K562 (cell line): Measurements from ENCODE around the gene CNOT2. TPM values are rescaled to one million over a fixed set of nuclear protein-coding genes. Genes with fewer than 3 reads are reported as not detected.

Experiments
- ATAC-seq: fragments of 200-7000 bp; cut with Tn5 transposase; 3 replicates; pipeline ENCODE4 v1.9.1; 2020; ENCODE audit warnings: moderate library complexity
- BruUV-seq: library from RNA; stranded (reverse); fragments of 400-500 nt; replicated peaks from 2 replicates; lab custom pipeline; 2021; lab: Mats Ljungman, UMichigan
- CTCF ChIA-PET: fragments of 300-600 bp; formaldehyde crosslinking; extraction: SDS; loops from one replicate; lab custom pipeline; 2021; ENCODE audit warnings: low intra/inter-chr PET ratio; lab: Yijun Ruan, JAX
- POLR2A ChIA-PET: fragments of 300-600, 350-650 bp; sonication (Branson Sonifier 250); formaldehyde crosslinking; extraction: SDS; loops from one replicate; lab custom pipeline; 2021; ENCODE audit warnings: antibody characterized with exemption, inconsistent platforms; lab: Yijun Ruan, JAX
- DNase-seq, 4 experiments: peaks; one replicate each; pipeline versions ENCODE4 v3.0.0 to v3.0.0-alpha.2; 2011 to 2018; ENCODE audit warnings: low spot score in 3 of 4, mixed read lengths in 3 of 4; ENCODE audit errors: extremely low read depth in 1 of 4
- FAIRE-seq: peaks from 2 replicates; lab custom pipeline; 2011; peaks lifted over from hg19 to GRCh38; lab: Jason Lieb, UNC
- H2AFZ ChIP-seq: 2 replicates; pipeline ENCODE4 v1.6.0; 2011; ENCODE audit warnings: low read depth, low read length, control low read depth, inconsistent platforms
- H3K27ac ChIP-seq: fragments of 200-600 bp; 3 replicates; pipeline ENCODE4 v1.8.0; 2011; ENCODE audit warnings: low read depth, mild to moderate bottlenecking, control low read depth, inconsistent platforms, low read length, moderate library complexity, mixed read lengths; ENCODE audit errors: extremely low read depth
- H3K27me3 ChIP-seq, 2 experiments: fragments of 300-600 bp in 1 of 2; 2 replicates in 1 of 2; 3 replicates in 1 of 2; pipeline versions ENCODE4 v1.6.0 to v1.8.0; 2011; ENCODE audit warnings: inconsistent platforms in 2 of 2, low read length in 2 of 2, mild to moderate bottlenecking in 1 of 2, mixed read lengths in 1 of 2, moderate library complexity in 1 of 2; ENCODE audit not compliant: control insufficient read depth in 2 of 2, insufficient read depth in 2 of 2
- H3K36me3 ChIP-seq: fragments of 300-600 bp; 3 replicates; pipeline ENCODE4 v1.8.0; 2011; ENCODE audit warnings: mild to moderate bottlenecking, low read length, inconsistent platforms; ENCODE audit not compliant: control insufficient read depth, insufficient read depth
- H3K4me1 ChIP-seq, 2 experiments: fragments of 200-600 bp in 1 of 2; replicated peaks in 1 of 2; 2 replicates in 1 of 2; 3 replicates in 1 of 2; pipeline versions ENCODE4 v1.5.1 to v1.8.0; 2011; ENCODE audit warnings: inconsistent platforms in 2 of 2, low read length in 2 of 2, mild to moderate bottlenecking in 1 of 2, mixed read lengths in 1 of 2, moderate library complexity in 1 of 2; ENCODE audit not compliant: control insufficient read depth in 2 of 2, insufficient read depth in 2 of 2
- H3K4me2 ChIP-seq: 2 replicates; pipeline ENCODE4 v1.6.1; 2011; ENCODE audit warnings: low read length, control low read depth, inconsistent platforms, mixed read lengths; ENCODE audit not compliant: insufficient read depth
- H3K4me3 ChIP-seq: fragments of 200-600 bp; sonication (generic), shearing (Covaris generic); 2 replicates; pipeline ENCODE4 v1.5.1; 2016; ENCODE audit warnings: control low read depth, inconsistent platforms
- H3K79me2 ChIP-seq: fragments of 200-600 bp; 3 replicates; pipeline ENCODE4 v1.8.0; 2011; ENCODE audit warnings: low read length, inconsistent platforms; ENCODE audit not compliant: control insufficient read depth, insufficient read depth
- H3K9ac ChIP-seq, 2 experiments: 2 replicates each; pipeline versions ENCODE4 v1.6.0 to v1.6.1; 2011; ENCODE audit warnings: low read depth in 2 of 2, low read length in 2 of 2, control low read depth in 1 of 2, inconsistent platforms in 1 of 2, mild to moderate bottlenecking in 1 of 2, mixed read lengths in 1 of 2; ENCODE audit not compliant: insufficient read depth in 1 of 2
- H3K9me1 ChIP-seq: one replicate; pipeline ENCODE4 v1.6.0; 2011; ENCODE audit warnings: inconsistent platforms, mild to moderate bottlenecking, low read length, moderate library complexity; ENCODE audit not compliant: control insufficient read depth, insufficient read depth
- H3K9me3 ChIP-seq: replicated peaks from 2 replicates; pipeline ENCODE4 v1.5.1; 2011; ENCODE audit warnings: low read depth, low read length, inconsistent platforms; ENCODE audit not compliant: control insufficient read depth, insufficient read depth
- H4K20me1 ChIP-seq: replicated peaks from 2 replicates; pipeline ENCODE4 v1.6.1; 2011; ENCODE audit warnings: low read length, inconsistent platforms, mixed read lengths; ENCODE audit not compliant: control insufficient read depth, insufficient read depth
- ATF3 ChIP-seq, 2 experiments: fragments of 450-650 bp in 1 of 2; sonication (generic) in 1 of 2; formaldehyde crosslinking in 1 of 2; IDR thresholded peaks in 1 of 2; conservative IDR thresholded peaks in 1 of 2; 2 replicates each; pipeline versions ENCODE4 v1.6.1 to v1.8.1; 2016 to 2023; ENCODE audit warnings: mild to moderate bottlenecking in 2 of 2, moderate library complexity in 2 of 2, inconsistent platforms in 1 of 2, missing genetic modification reagents in 1 of 2
- CREB3L1 ChIP-seq: fragments of 450-650 bp; IDR thresholded peaks from 2 replicates; pipeline ENCODE4 v1.6.1; 2014; ENCODE audit warnings: low read depth, mild to moderate bottlenecking, moderate library complexity, borderline replicate concordance
- POLR2H ChIP-seq: IDR thresholded peaks from 2 replicates; pipeline ENCODE4 v1.6.1; 2016; ENCODE audit warnings: missing genetic modification characterization, low read depth, mild to moderate bottlenecking, control low read depth, missing compliant biosample characterization, moderate library complexity
- TSHZ1 ChIP-seq: fragments of 250-450 bp; sonication (Bioruptor Pico); IDR thresholded peaks from 2 replicates; pipeline ENCODE4 v1.4.0; 2020; ENCODE audit warnings: mild to moderate bottlenecking, moderate library complexity
- ZNF507 ChIP-seq: conservative IDR thresholded peaks from 2 replicates; pipeline ENCODE4 v1.6.1; 2017; ENCODE audit warnings: missing genetic modification characterization, missing compliant biosample characterization
- ZNF668 ChIP-seq: fragments of 250-450 bp; sonication (Bioruptor Pico); IDR thresholded peaks from 2 replicates; pipeline ENCODE4 v1.8.0; 2022; ENCODE audit warnings: mild to moderate bottlenecking, inconsistent platforms
- WGBS: fragments of 100-300 bp; shearing (Covaris generic); methylation state at CpG from one replicate; pipeline ENCODE4 v1.1.6; 2016; ENCODE audit warnings: low coverage, mixed read lengths; ENCODE audit not compliant: insufficient coverage; ENCODE audit errors: missing lambda C conversion rate; 5-methylcytosine and 5-hydroxymethylcytosine counted together
- in situ Hi-C: fragments of 300-500 bp; cut with MboI; formaldehyde crosslinking; loops from 4 replicates; pipeline ENCODE4 v1.15.0; 2018; ENCODE audit warnings: inconsistent platforms, mixed read lengths
- intact Hi-C: fragments of 100-400 bp; cut with micrococcal nuclease; formaldehyde crosslinking; loops from 2 replicates; pipeline ENCODE4 v1.14.2; 2022
- polyA plus RNA-seq, 8 experiments: library from polyadenylated mRNA; depleted of rRNA in 4 of 8; stranded (reverse) in 5 of 8; unstranded in 3 of 8; fragments of >200 nt; fragmentation: Nextera tagmentation in 2 of 8; fragmentation: Illumina TruSeq in 1 of 8; extraction: Ambion mirVana in 2 of 8; extraction: Trizol in 1 of 8; gene quantifications; 2 replicates each; pipeline versions ENCODE4 v1.2.1 to v1.2.3, GENCODE V29; 2011 to 2014; ENCODE audit warnings: inconsistent platforms in 1 of 8, missing spikeins in 1 of 8
- total RNA-seq, 7 experiments: library from RNA; depleted of rRNA in 6 of 7; stranded (reverse); fragments of >200 nt in 6 of 7; fragmentation: Illumina TruSeq in 2 of 7; extraction: Trizol in 2 of 7; gene quantifications; 2 replicates each; pipeline versions ENCODE4 v1.2.1 to v1.2.3, GENCODE V29; 2011 to 2021; ENCODE audit warnings: low replicate concordance in 1 of 7

The CNOT2 gene
- total and polyA plus RNA-seq, 9 of the 15 experiments (the other 6 are each of a cell fraction or from before 2014, with no cell fraction given), result 43.6 to 119 (median 84.4) TPM

- ChIA-PET POLR2A (no interaction called here), CTCF (no interaction called here)
- Histone ChIP-seq H3K9me1 (no peaks in the 10 kb centered on the region), H3K4me3 (no peak overlapping the region), H2AFZ (no peak overlapping the region), H3K27ac (no peak overlapping the region; the same call in 2 of the 3 replicates), H3K27me3 (no peaks in the 10 kb centered on the region), H3K9ac (no peak overlapping the region), H4K20me1 (peaks cover 7% of the 10 kb centered on the region; the same call in 1 of the 2 replicates), H3K9me3 (no peaks in the 10 kb centered on the region), H3K36me3 (peaks cover 14% of the 10 kb centered on the region), H3K4me2 (no peak overlapping the region), H3K79me2 (peaks cover 98% of the 10 kb centered on the region), H3K4me1 (peaks cover 0 to 22% of the 10 kb centered on the region in 2 experiments; a peak in 2 of 5 replicates)
- BruUV-seq, result no TSS peak
- DNase-seq, result no peak
- 56% methylated on average over 2 of the region's 2 CpGs for WGBS
- intact Hi-C loops (no loop called here), in situ Hi-C loops (no loop called here)
- TF ChIP-seq ATF3 (IDR thresholded peaks at IDR 0.05) (no peak), ATF3 (CRISPR knock-in tag; conservative IDR thresholded peaks at IDR 0.05) (no peak), ZNF668 (CRISPR knock-in tag) (no peak), POLR2H (tag) (0 out of 2 replicates have a peak, but pooled peaks have one; percentile 11), TSHZ1 (CRISPR knock-in tag) (no peak), ZNF507 (tag) (no peak), CREB3L1 (no peak)
- no peak for FAIRE-seq
- ATAC-seq, result no peak
Measured at GRCh38 chr12:70251661-70252060, 8.4 kb downstream of the CNOT2 start.
